ENCODE measurements around the gene ALDH9A1.
A peak's percentile ranks its signal among the peaks of the same experiment; 100 is the strongest.
"Not testable (repeated sequence)": the region's sequence is repeated elsewhere in the genome, so short reads cannot be mapped to it uniquely, and the experiment has no call there.

The ALDH9A1 gene

GRCh38 chr1:165645654-165646366, 52.6 kb downstream of the ALDH9A1 start:
- DNase-seq (ENCODE audit: low spot score), result no peak

GRCh38 chr1:165644064-165644735, 54.2 kb downstream of the ALDH9A1 start:
- DNase-seq (ENCODE audit: low spot score), result no peak

- DNase-seq (ENCODE audit: low spot score), result no peak
These were observed 57.0 kb downstream of the ALDH9A1 start for GRCh38 chr1:165641231-165641987.

- no peak for DNase-seq (ENCODE audit: low spot score)
These were observed 58.3 kb downstream of the ALDH9A1 start for GRCh38 chr1:165639821-165640623.

GRCh38 chr1:165638211-165638610, 60.2 kb downstream of the ALDH9A1 start:
- not testable (repeated sequence) for DNase-seq (ENCODE audit: low spot score)

- DNase-seq (ENCODE audit: low spot score), result no peak
These were observed 60.9 kb downstream of the ALDH9A1 start for GRCh38 chr1:165637427-165637826.

GRCh38 chr1:165635823-165636222, 62.5 kb downstream of the ALDH9A1 start:
- DNase-seq (ENCODE audit: low spot score), result no peak

GRCh38 chr1:165635329-165635728, 63.0 kb downstream of the ALDH9A1 start:
- no peak for DNase-seq (ENCODE audit: low spot score)

- no peak for DNase-seq (ENCODE audit: low spot score)
These were observed 64.0 kb downstream of the ALDH9A1 start for GRCh38 chr1:165634154-165634921.

- DNase-seq (ENCODE audit: low spot score), result no peak
These were observed 64.7 kb downstream of the ALDH9A1 start for GRCh38 chr1:165633614-165634013.

- no peak for DNase-seq (ENCODE audit: low spot score)
These were observed 65.9 kb downstream of the ALDH9A1 start for GRCh38 chr1:165632491-165632890.

GRCh38 chr1:165632152-165632469, 66.3 kb downstream of the ALDH9A1 start:
- DNase-seq (ENCODE audit: low spot score), result no peak

- DNase-seq (ENCODE audit: low spot score), result peak; percentile 68
These were observed 66.8 kb downstream of the ALDH9A1 start for GRCh38 chr1:165631342-165632151.

GRCh38 chr1:165630629-165631341, 67.6 kb downstream of the ALDH9A1 start, which contains the start of gene MGST3:
TSS of gene MGST3 (plus strand) at chr1:165631234. CDS start at chr1:165649848, 18,614 bp downstream.
- DNase-seq (ENCODE audit: low spot score), result peak; percentile 99

- peak; percentile 76 for DNase-seq (ENCODE audit: low spot score)
These were observed 68.3 kb downstream of the ALDH9A1 start for GRCh38 chr1:165629848-165630628.

GRCh38 chr1:165629151-165629550, 69.2 kb downstream of the ALDH9A1 start:
- no peak for DNase-seq (ENCODE audit: low spot score)

- DNase-seq (ENCODE audit: low spot score), result no peak
These were observed 70.1 kb downstream of the ALDH9A1 start for GRCh38 chr1:165628147-165628822.

- no peak for DNase-seq (ENCODE audit: low spot score)
These were observed 73.9 kb downstream of the ALDH9A1 start for GRCh38 chr1:165624441-165624840.

Data from D341Med (cell line).